Astrocyte of the spinal cord (primary cell): ENCODE results near the gene RCSD1.

Source experiments
- DNase-seq: peaks from one replicate; pipeline ENCODE4 v3.0.0; 2011; ENCODE audit warnings: low read depth, low spot score
- H3K4me3 ChIP-seq: 2 replicates; pipeline ENCODE4 v1.5.1; 2011; ENCODE audit warnings: low read depth, mild to moderate bottlenecking, low read length, moderate library complexity
- CTCF ChIP-seq: IDR thresholded peaks from 2 replicates; pipeline ENCODE4 v1.5.1; 2012; ENCODE audit warnings: low read depth, mild to moderate bottlenecking, low read length, inconsistent platforms
- in situ Hi-C: cut with HindIII; loops from 2 replicates; pipeline ENCODE4 v1.10.0; 2017; ENCODE audit warnings: low sequenced_read_pairs

Gene RCSD1

GRCh38 chr1:167588361-167588760 lies 41.7 kb upstream of the RCSD1 start:
- no peak for DNase-seq
- in situ Hi-C loops: no loop called here
- no peak for TF ChIP-seq CTCF
- H3K4me3 ChIP-seq: no peak overlapping the region

- DNase-seq: no peak
- TF ChIP-seq CTCF: no peak
- in situ Hi-C loops: no loop called here
- no peak overlapping the region for H3K4me3 ChIP-seq
Observed at GRCh38 chr1:167592475-167592874, 37.6 kb upstream of the RCSD1 start.

- in situ Hi-C loops: no loop called here
- no peak for TF ChIP-seq CTCF
- no peak for DNase-seq
- no peak overlapping the region for H3K4me3 ChIP-seq
Observed at GRCh38 chr1:167593860-167594259, 36.2 kb upstream of the RCSD1 start.

GRCh38 chr1:167594822-167595221 lies 35.2 kb upstream of the RCSD1 start:
- H3K4me3 ChIP-seq: no peak overlapping the region
- in situ Hi-C loops: no loop called here
- no peak for TF ChIP-seq CTCF
- DNase-seq: no peak

- TF ChIP-seq CTCF: peak; percentile 22
- H3K4me3 ChIP-seq: no peak overlapping the region
- peak; percentile 45 for DNase-seq
- in situ Hi-C loops: no loop called here
Observed at GRCh38 chr1:167599957-167600581, 30.0 kb upstream of the RCSD1 start.

GRCh38 chr1:167601442-167602383 lies 28.3 kb upstream of the RCSD1 start:
- H3K4me3 ChIP-seq: no peak overlapping the region
- in situ Hi-C loops: no loop called here
- no peak for TF ChIP-seq CTCF
- DNase-seq: peak; percentile 4
